Measurements from ENCODE around the gene TMX2.
"Not testable (repeated sequence)": the region's sequence is repeated elsewhere in the genome, so short reads cannot be mapped to it uniquely, and the experiment has no call there.

Gene TMX2

GRCh38 chr11:57704932-57705331 lies 7.5 kb upstream of the TMX2 start:
- Histone ChIP-seq H3K4me3 (no peak overlapping the region), H3K36me3 (peaks cover 34 to 58% (median 41%) of the 10 kb centered on the region in 3 donors), H3K27me3 (no peaks in the 10 kb centered on the region), H3K9me3 (no peaks in the 10 kb centered on the region), H3K27ac (no peak overlapping the region), H3K4me1 (peaks cover 0 to 7% (median 1%) of the 10 kb centered on the region in 4 donors)
- intact Hi-C loops (cut with DNase I; ENCODE audit: low total_unique reads), result loop anchor here (10.0 kb wide), 1 partner anchor 100 kb away; no protein-coding TSS in a partner anchor
- TF ChIP-seq CTCF (IDR thresholded peaks at IDR 0.05), result no peak
- DNase-seq, result no peak

- H3K4me3 ChIP-seq, H3K9me3 ChIP-seq, H3K27me3 ChIP-seq, H3K27ac ChIP-seq, DNase-seq: not testable (repeated sequence)
- Histone ChIP-seq H3K36me3 (peaks cover 30 to 53% (median 37%) of the 10 kb centered on the region in 3 donors), H3K4me1 (peaks cover 0 to 10% (median 4%) of the 10 kb centered on the region in 4 donors)
- intact Hi-C loops (cut with DNase I; ENCODE audit: low total_unique reads), result loop anchor here (10.0 kb wide), 1 partner anchor 99 kb away; no protein-coding TSS in a partner anchor
These were observed 7.0 kb upstream of the TMX2 start for GRCh38 chr11:57705432-57705831.

- H3K4me3 ChIP-seq, result no peak overlapping the region
- intact Hi-C loops (cut with DNase I; ENCODE audit: low total_unique reads), result loop anchor here (10.0 kb wide), 2 partner anchors 45 to 95 kb away; partner anchors contain the start of gene ZDHHC5
- no peak for DNase-seq
These were observed 2.5 kb upstream of the TMX2 start for GRCh38 chr11:57709802-57710367.

GRCh38 chr11:57711414-57712255 lies 758 bp upstream of the TMX2 start, which contains the start of gene MED19:
MED19 (minus strand) TSS chr11:57712215; CDS start chr11:57712179, 36 bp downstream.
- peak in 1 of 2 experiments; percentile 13 for TF ChIP-seq CTCF (IDR thresholded peaks at IDR 0.05)
- H3K27me3 ChIP-seq, result no peaks in the 10 kb centered on the region
- H3K4me1 ChIP-seq, result peaks cover 0 to 46% (median 31%) of the 10 kb centered on the region in 4 donors
- intact Hi-C loops (cut with DNase I; ENCODE audit: low total_unique reads), result loop anchor here (10.0 kb wide), 1 partner anchor 47 kb away; the partner anchor contains the start of gene ZDHHC5
- H3K36me3 ChIP-seq, result no peaks in the 10 kb centered on the region
- peak within 1 kb of the TSS; percentile 78 to 86 for H3K27ac ChIP-seq
- peak within 1 kb of the TSS; percentile 88 to 93 for H3K4me3 ChIP-seq
- no peaks in the 10 kb centered on the region for H3K9me3 ChIP-seq
- DNase-seq, result peak in 1 of 2 donors; percentile 43

More at GRCh38 chr11:57709802-57710367, 2.5 kb upstream of the TMX2 start:
- no peaks in the 10 kb centered on the region for H3K27me3 ChIP-seq
- H3K4me1 ChIP-seq, result peaks cover 0 to 43% (median 31%) of the 10 kb centered on the region in 4 donors
- no peaks in the 10 kb centered on the region for H3K9me3 ChIP-seq
- H3K27ac ChIP-seq, result no peak overlapping the region
- TF ChIP-seq CTCF (IDR thresholded peaks at IDR 0.05), result no peak
- peaks cover 1 to 17% (median 3%) of the 10 kb centered on the region in 3 donors for H3K36me3 ChIP-seq

- intact Hi-C loops (cut with DNase I; ENCODE audit: low total_unique reads), result loop anchor here (10.0 kb wide), 1 partner anchor 49 kb away; the partner anchor contains the start of gene ZDHHC5
- Histone ChIP-seq H3K4me1 (peaks cover 0 to 43% (median 30%) of the 10 kb centered on the region in 4 donors), H3K36me3 (peaks cover 0 to 4% (median 0%) of the 10 kb centered on the region in 3 donors), H3K4me3 (peak overlapping the region; percentile 88 to 93), H3K27ac (no peak overlapping the region), H3K9me3 (no peaks in the 10 kb centered on the region), H3K27me3 (no peaks in the 10 kb centered on the region)
- TF ChIP-seq CTCF (IDR thresholded peaks at IDR 0.05), result no peak
- DNase-seq, result no peak
These were observed 1.4 kb downstream of the TMX2 start for GRCh38 chr11:57713835-57714234.

- H3K9me3 ChIP-seq, DNase-seq, H3K27me3 ChIP-seq, H3K36me3 ChIP-seq, H3K4me3 ChIP-seq, H3K27ac ChIP-seq: not testable (repeated sequence)
- peaks cover 0 to 24% (median 17%) of the 10 kb centered on the region in 4 donors for H3K4me1 ChIP-seq
- intact Hi-C loops (cut with DNase I; ENCODE audit: low total_unique reads), result loop anchor here (10.0 kb wide), 1 partner anchor 52 kb away; the partner anchor contains the start of gene ZDHHC5
These were observed 4.3 kb downstream of the TMX2 start for GRCh38 chr11:57716726-57717125.
